Breast epithelium (tissue), 3 donors: ENCODE measurements around the gene RAB6A.

Experiments
- CTCF ChIP-seq, 3 donors: fragments of 450-650 bp; IDR thresholded peaks; one replicate each; pipeline ENCODE4 v1.5.1; 2016 to 2017; ENCODE audit warnings: antibody characterized with exemption in 3 of 3, mild to moderate bottlenecking in 3 of 3, moderate library complexity in 3 of 3
- POLR2A ChIP-seq: fragments of 450-650 bp; IDR thresholded peaks from one replicate; pipeline ENCODE4 v1.6.1; 2016; ENCODE audit warnings: antibody characterized with exemption, mild to moderate bottlenecking, moderate library complexity
- POLR2AphosphoS5 ChIP-seq, 3 donors: sonication (generic); formaldehyde crosslinking; IDR thresholded peaks; one replicate each; pipeline ENCODE4 v1.6.1; 2017; ENCODE audit warnings: antibody characterized with exemption in 3 of 3

- TF ChIP-seq POLR2A, result no peak
- TF ChIP-seq CTCF (IDR thresholded peaks at IDR 0.05), result no peak
- no peak for TF ChIP-seq POLR2AphosphoS5 (IDR thresholded peaks at IDR 0.05)
Observed at GRCh38 chr11:73637012-73637411, 123.9 kb downstream of the RAB6A start.
